Heart right ventricle (tissue), 16 donors: ENCODE data around the gene CHAD. TPM values are rescaled to one million over a fixed set of nuclear protein-coding genes. Genes with fewer than 3 reads are reported as not detected.

Source experiments
- ATAC-seq, 8 donors: fragments of 200-7000 bp; cut with Tn5 transposase; one replicate each; pipeline ENCODE4 v1.9.1; 2020; ENCODE audit warnings: mild to moderate bottlenecking in 8 of 8, moderate library complexity in 8 of 8, moderate number of reproducible peaks in 1 of 8
- DNase-seq, 2 donors: peaks; one replicate each; pipeline ENCODE4 v3.0.0-alpha.2; 2020
- H3K27ac ChIP-seq, 10 donors: fragments of 200-600 bp; sonication (generic) in 2 of 10; one replicate each; pipeline versions ENCODE4 v1.5.0 to v1.8.0; 2020 to 2022; ENCODE audit warnings: mild to moderate bottlenecking in 3 of 10
- H3K27me3 ChIP-seq, 7 donors: fragments of 200-600 bp; one replicate each; pipeline ENCODE4 v1.8.0; 2021 to 2022; ENCODE audit warnings: mild to moderate bottlenecking in 2 of 7
- H3K36me3 ChIP-seq, 9 donors: fragments of 200-600 bp; sonication (generic) in 1 of 9; one replicate each; pipeline versions ENCODE4 v1.5.0 to v1.8.0; 2020 to 2022; ENCODE audit warnings: mild to moderate bottlenecking in 2 of 9
- H3K4me1 ChIP-seq, 9 donors: fragments of 200-600 bp; sonication (generic) in 1 of 9; one replicate each; pipeline versions ENCODE4 v1.5.0 to v1.8.0; 2020 to 2022; ENCODE audit warnings: mild to moderate bottlenecking in 4 of 9
- H3K4me3 ChIP-seq, 10 donors: fragments of 200-600 bp; sonication (generic) in 2 of 10; one replicate each; pipeline versions ENCODE4 v1.5.0 to v1.8.0; 2020 to 2022; ENCODE audit warnings: mild to moderate bottlenecking in 7 of 10, moderate library complexity in 2 of 10
- H3K9me3 ChIP-seq, 11 donors: fragments of 200-600 bp in 10 of 11; sonication (generic) in 2 of 11; one replicate each; pipeline versions ENCODE4 v1.5.0 to v1.8.0; 2013 to 2022; ENCODE audit warnings: mild to moderate bottlenecking in 2 of 11, control low read depth in 1 of 11, moderate library complexity in 1 of 11
- CTCF ChIP-seq, 9 donors: fragments of 200-600 bp; sonication (generic) in 2 of 9; IDR thresholded peaks; one replicate each; pipeline versions ENCODE4 v1.5.0 to v1.8.0; 2021 to 2022; ENCODE audit warnings: antibody characterized with exemption in 9 of 9, mild to moderate bottlenecking in 5 of 9, moderate library complexity in 1 of 9
- WGBS, 2 donors: extraction: QIAGEN DNeasy Blood & Tissue Kit; methylation state at CpG; one replicate each; pipeline ENCODE4 v1.1.7; 2013; ENCODE audit warnings: inconsistent platforms in 1 of 2; 5-methylcytosine and 5-hydroxymethylcytosine counted together
- intact Hi-C, 10 donors: fragments of 100-400 bp; cut with DNase I; formaldehyde crosslinking; loops; one replicate each; pipeline versions ENCODE4 v1.11.1 to v1.14.2; 2022
- polyA plus RNA-seq, 2 donors: library from polyadenylated mRNA; stranded (reverse); fragments of 200-250 nt; gene quantifications; one replicate each; pipeline ENCODE4 v1.2.3, GENCODE V29; 2013
- total RNA-seq, 10 donors: library from RNA; stranded (reverse); fragmentation: NEBNext Ultra II Directional in 3 of 10; extraction: Animal tissue kit (Norgen Biotek cat#: 25700) in 3 of 10; gene quantifications; one replicate each; pipeline versions ENCODE4 v1.2.1 to v1.2.4, GENCODE V29; 2021 to 2023
- donor health status: Arrhythmogenic right ventricular cardiomyopathy.
- donor health status: ischemic (EF 13 %, LVEDD 7.1; RV severe dilation, severe dysfunction).
- donor health status: healthy with polysubstance abuse.
- donor health status: DM: no; HTN: yes; CAD: no.
- donor health status: DM: no; HTN: no; CAD: no.
- donor health status: ischemic (EF 25% LVEDD 6.9; RV normal size, moderate dysfunction).
- donor health status: ischemic (EF 25% LVEDD 5.7; RV mildly dilated, moderate dysfunction).
- donor health status: healthy.
- donor health status: DM: yes; HTN: yes; CAD: no.
- donor health status: Ischemic cardiomyopathy.
- donor health status: ischemic (EF 35%, LVEDD 5.7; RV mildly dilated, moderate dysfunction).
- donor health status: nonischemic (EF 11% LVEDD 7.7; RV severe dilation, severe dysfunction).
- donor health status: DM: yes; HTN: yes; CAD: no.
- donor health status: PGD.
- donor health status: ischemic (EF 29% LVEDD 5.4; RV normal size, mild dysfunction).
- donor health status: nonischemic (EF 23%, LVEDD 6.1; RV moderate dilation, normal function).

Gene CHAD
- total and polyA plus RNA-seq, 12 donors = 0.13 to 0.74 (median 0.32) TPM; not detected in 8

GRCh38 chr17:50465635-50466034 is 3.0 kb downstream of the CHAD start:
- Histone ChIP-seq H3K27me3 (peaks cover 10 to 30% (median 24%) of the 10 kb centered on the region in 7 donors), H3K4me3 (no peak overlapping the region), H3K27ac (no peak overlapping the region), H3K9me3 (no peaks in the 10 kb centered on the region), H3K36me3 (peaks cover 0 to 7% (median 0%) of the 10 kb centered on the region in 9 donors), H3K4me1 (peaks cover 3 to 16% (median 13%) of the 10 kb centered on the region in 9 donors)
- 97% methylated on average over 9 of the region's 9 CpGs for WGBS, 2 donors
- intact Hi-C loops = loop anchor here in 1 of 10 donors (10.0 kb wide), 1 partner anchor 101 kb away; no protein-coding TSS in a partner anchor
- TF ChIP-seq CTCF (IDR thresholded peaks at IDR 0.05) = no peak
- no peak for ATAC-seq
- no peak for DNase-seq

- peaks cover 0 to 7% (median 0%) of the 10 kb centered on the region in 9 donors for H3K36me3 ChIP-seq
- no peak for TF ChIP-seq CTCF (IDR thresholded peaks at IDR 0.05)
- no peak overlapping the region for H3K27ac ChIP-seq
- intact Hi-C loops = loop anchor here in 1 of 10 donors (10.0 kb wide), 1 partner anchor 100 kb away; no protein-coding TSS in a partner anchor
- WGBS, 2 donors = 96 to 97% methylated on average over 6 of the region's 6 CpGs
- peaks cover 10 to 30% (median 24%) of the 10 kb centered on the region in 7 donors for H3K27me3 ChIP-seq
- DNase-seq (no peak), ATAC-seq (no peak)
- H3K4me1 ChIP-seq = peaks cover 3 to 16% (median 13%) of the 10 kb centered on the region in 9 donors
- no peak overlapping the region for H3K4me3 ChIP-seq
- no peaks in the 10 kb centered on the region for H3K9me3 ChIP-seq
These were observed 3.5 kb downstream of the CHAD start for GRCh38 chr17:50465171-50465570.

- H3K36me3 ChIP-seq = peaks cover 0 to 7% (median 0%) of the 10 kb centered on the region in 9 donors
- ATAC-seq (no peak), DNase-seq (no peak)
- no peak overlapping the region for H3K27ac ChIP-seq
- H3K27me3 ChIP-seq = peaks cover 10 to 30% (median 23%) of the 10 kb centered on the region in 7 donors
- H3K9me3 ChIP-seq = no peaks in the 10 kb centered on the region
- no peak for TF ChIP-seq CTCF (IDR thresholded peaks at IDR 0.05)
- WGBS, 2 donors = 84 to 95% methylated on average over 4 of the region's 4 CpGs
- H3K4me1 ChIP-seq = peaks cover 3 to 16% (median 13%) of the 10 kb centered on the region in 9 donors
- H3K4me3 ChIP-seq = no peak overlapping the region
- intact Hi-C loops = loop anchor here in 1 of 10 donors (10.0 kb wide), 1 partner anchor 100 kb away; no protein-coding TSS in a partner anchor
These were observed 3.9 kb downstream of the CHAD start for GRCh38 chr17:50464736-50465135.

- DNase-seq = no peak
- WGBS, 2 donors = 84 to 90% methylated on average over 3 of the region's 3 CpGs
- intact Hi-C loops = loop anchor here in 1 of 10 donors (10.0 kb wide), 1 partner anchor 99 kb away; no protein-coding TSS in a partner anchor
- Histone ChIP-seq H3K9me3 (no peaks in the 10 kb centered on the region), H3K4me3 (no peak overlapping the region), H3K4me1 (peaks cover 3 to 12% (median 11%) of the 10 kb centered on the region in 9 donors), H3K27me3 (peaks cover 9 to 25% (median 17%) of the 10 kb centered on the region in 7 donors), H3K27ac (no peak overlapping the region), H3K36me3 (peaks cover 0 to 7% (median 0%) of the 10 kb centered on the region in 9 donors)
- no peak for TF ChIP-seq CTCF (IDR thresholded peaks at IDR 0.05)
- ATAC-seq = no peak
These were observed 4.6 kb downstream of the CHAD start for GRCh38 chr17:50464121-50464520.
